ENCODE measurements around the gene STRIT1. TPM values are rescaled to one million over a fixed set of nuclear protein-coding genes. Genes with fewer than 3 reads are reported as not detected.
A peak's percentile ranks its signal among the peaks of the same experiment; 100 is the strongest.

STRIT1 gene
- polyA plus RNA-seq, result 1.1 and 1.2 TPM in 2 replicates
- polyA minus RNA-seq, result not detected in 2 replicates

DNA sequence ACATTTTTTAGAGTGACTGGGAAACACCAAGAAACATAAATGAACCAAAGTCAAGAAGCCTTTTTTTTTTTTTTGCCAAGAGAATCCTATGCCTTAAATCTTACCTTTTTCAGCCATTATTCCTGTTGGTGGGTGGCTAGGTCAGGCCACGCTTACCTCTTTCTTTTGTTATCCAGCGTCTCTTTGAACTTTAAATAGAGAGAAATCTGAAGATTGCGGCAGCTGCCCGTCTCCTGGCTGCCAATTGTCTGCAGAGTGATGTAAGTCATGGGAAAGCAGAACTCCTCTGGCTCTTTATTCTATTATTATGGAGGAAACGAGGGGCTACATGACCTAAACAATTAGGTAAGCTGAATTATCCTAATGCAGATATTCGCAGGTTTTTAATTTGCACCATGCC lies at the start of gene STRIT1:
Gene STRIT1 (minus strand): TSS at position 168 of the 400 bp plus-strand sequence.
- Histone ChIP-seq H3K4me2 (ENCODE audit: low read length) (no peak within 1 kb of the TSS), H3K4me3 (ENCODE audit: low read length) (no peak within 1 kb of the TSS), H4K20me1 (ENCODE audit: insufficient read depth) (no peaks in the 10 kb centered on the region), H2AFZ (ENCODE audit: low read depth, low read length) (no peak within 1 kb of the TSS), H3K9me3 (ENCODE audit: low read length) (no peaks in the 10 kb centered on the region), H3K9me2 (ENCODE audit: insufficient read depth, low read length) (no peaks in the 10 kb centered on the region), H3K27me3 (ENCODE audit: insufficient read depth, low read depth, low read length) (no peaks in the 10 kb centered on the region), H3F3A (ENCODE audit: insufficient read depth, low read length, poor library complexity, severe bottlenecking) (no peaks in the 10 kb centered on the region), H3K36me3 (ENCODE audit: insufficient read depth, low read length) (no peaks in the 10 kb centered on the region), H3K27ac (ENCODE audit: low read length) (peak within 1 kb of the TSS; percentile 33), H3K79me2 (replicated peaks; ENCODE audit: insufficient read depth, low read length) (no peaks in the 10 kb centered on the region), H3K9ac (ENCODE audit: low read length) (no peak within 1 kb of the TSS)
- TF ChIP-seq TAF1 (IDR thresholded peaks at IDR 0.05; ENCODE audit: low read depth) (no peak), EP300 (conservative IDR thresholded peaks at IDR 0.05; ENCODE audit: poor library complexity, severe bottlenecking) (no peak), POLR2AphosphoS5 (IDR thresholded peaks at IDR 0.05) (no peak), RAD21 (conservative IDR thresholded peaks at IDR 0.05) (no peak), REST (IDR thresholded peaks at IDR 0.05; ENCODE audit: borderline replicate concordance) (no peak), MXI1 (conservative IDR thresholded peaks at IDR 0.05; ENCODE audit: poor library complexity, severe bottlenecking) (no peak), SMC3 (conservative IDR thresholded peaks at IDR 0.05; ENCODE audit: poor library complexity) (no peak), EZH2 (IDR thresholded peaks at IDR 0.05; ENCODE audit: borderline replicate concordance, insufficient read depth, low read length, poor library complexity, severe bottlenecking) (no peak)
- TF ChIP-seq, protein P1, sequence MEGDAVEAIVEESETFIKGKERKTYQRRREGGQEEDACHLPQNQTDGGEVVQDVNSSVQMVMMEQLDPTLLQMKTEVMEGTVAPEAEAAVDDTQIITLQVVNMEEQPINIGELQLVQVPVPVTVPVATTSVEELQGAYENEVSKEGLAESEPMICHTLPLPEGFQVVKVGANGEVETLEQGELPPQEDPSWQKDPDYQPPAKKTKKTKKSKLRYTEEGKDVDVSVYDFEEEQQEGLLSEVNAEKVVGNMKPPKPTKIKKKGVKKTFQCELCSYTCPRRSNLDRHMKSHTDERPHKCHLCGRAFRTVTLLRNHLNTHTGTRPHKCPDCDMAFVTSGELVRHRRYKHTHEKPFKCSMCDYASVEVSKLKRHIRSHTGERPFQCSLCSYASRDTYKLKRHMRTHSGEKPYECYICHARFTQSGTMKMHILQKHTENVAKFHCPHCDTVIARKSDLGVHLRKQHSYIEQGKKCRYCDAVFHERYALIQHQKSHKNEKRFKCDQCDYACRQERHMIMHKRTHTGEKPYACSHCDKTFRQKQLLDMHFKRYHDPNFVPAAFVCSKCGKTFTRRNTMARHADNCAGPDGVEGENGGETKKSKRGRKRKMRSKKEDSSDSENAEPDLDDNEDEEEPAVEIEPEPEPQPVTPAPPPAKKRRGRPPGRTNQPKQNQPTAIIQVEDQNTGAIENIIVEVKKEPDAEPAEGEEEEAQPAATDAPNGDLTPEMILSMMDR (IDR thresholded peaks at IDR 0.05; ENCODE audit: poor library complexity, severe bottlenecking), result no peak

DNA sequence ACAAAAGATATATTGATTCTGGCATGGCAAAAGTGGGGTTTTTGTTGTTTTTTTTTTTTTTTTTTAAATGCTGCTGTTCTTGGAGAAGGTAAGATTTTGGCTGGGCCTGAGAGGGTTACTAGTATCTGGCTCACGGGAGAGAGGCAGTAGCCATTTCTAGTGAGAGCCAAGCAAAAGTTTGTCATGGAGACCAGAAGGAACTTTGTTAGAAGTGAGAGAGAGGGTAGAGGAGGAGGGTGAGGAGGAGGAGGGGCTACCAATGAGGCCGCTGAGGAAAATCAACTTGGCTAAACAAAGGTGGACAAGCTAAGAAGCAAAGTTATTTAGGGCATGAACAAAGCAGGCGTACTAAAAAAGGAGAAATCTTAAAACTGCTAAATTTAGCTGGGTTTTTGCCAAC lies 48.9 kb upstream of the STRIT1 start:
- H3K4me2 ChIP-seq (ENCODE audit: low read length), result no peak overlapping the region
- no peak overlapping the region for H3K9ac ChIP-seq (ENCODE audit: low read length)
- TF ChIP-seq, protein P1 (IDR thresholded peaks at IDR 0.05; ENCODE audit: poor library complexity, severe bottlenecking), result no peak
- TF ChIP-seq REST (IDR thresholded peaks at IDR 0.05; ENCODE audit: borderline replicate concordance) (no peak), MXI1 (conservative IDR thresholded peaks at IDR 0.05; ENCODE audit: poor library complexity, severe bottlenecking) (no peak), EZH2 (IDR thresholded peaks at IDR 0.05; ENCODE audit: borderline replicate concordance, insufficient read depth, low read length, poor library complexity, severe bottlenecking) (no peak), TAF1 (IDR thresholded peaks at IDR 0.05; ENCODE audit: low read depth) (no peak), EP300 (conservative IDR thresholded peaks at IDR 0.05; ENCODE audit: poor library complexity, severe bottlenecking) (no peak), SMC3 (conservative IDR thresholded peaks at IDR 0.05; ENCODE audit: poor library complexity) (no peak), RAD21 (conservative IDR thresholded peaks at IDR 0.05) (no peak), POLR2AphosphoS5 (IDR thresholded peaks at IDR 0.05) (no peak)
- H3F3A ChIP-seq (ENCODE audit: insufficient read depth, low read length, poor library complexity, severe bottlenecking), result no peaks in the 10 kb centered on the region
- H3K27me3 ChIP-seq (ENCODE audit: insufficient read depth, low read depth, low read length), result no peaks in the 10 kb centered on the region
- no peak overlapping the region for H2AFZ ChIP-seq (ENCODE audit: low read depth, low read length)
- H3K9me3 ChIP-seq (ENCODE audit: low read length), result no peaks in the 10 kb centered on the region
- H3K79me2 ChIP-seq (replicated peaks; ENCODE audit: insufficient read depth, low read length), result no peaks in the 10 kb centered on the region
- no peaks in the 10 kb centered on the region for H3K9me2 ChIP-seq (ENCODE audit: insufficient read depth, low read length)
- H4K20me1 ChIP-seq (ENCODE audit: insufficient read depth), result no peaks in the 10 kb centered on the region
- no peak overlapping the region for H3K27ac ChIP-seq (ENCODE audit: low read length)
- H3K4me3 ChIP-seq (ENCODE audit: low read length), result no peak overlapping the region
- H3K36me3 ChIP-seq (ENCODE audit: insufficient read depth, low read length), result no peaks in the 10 kb centered on the region

Measured in neural cell (in vitro differentiated cells).